Neuron (in vitro differentiated cells): ENCODE measurements around the gene DDX3X.

ENCODE experiments used
- H2AFZ ChIP-seq: one replicate; pipeline ENCODE4 v1.6.1; 2013; ENCODE audit warnings: low read depth, mild to moderate bottlenecking, inconsistent platforms, low read length, moderate library complexity
- H3K27me3 ChIP-seq: one replicate; pipeline ENCODE4 v1.6.1; 2013; ENCODE audit warnings: low read length; ENCODE audit not compliant: insufficient read depth
- H3K36me3 ChIP-seq: one replicate; pipeline ENCODE4 v1.6.1; 2013; ENCODE audit warnings: low read length; ENCODE audit not compliant: insufficient read depth
- H3K4me1 ChIP-seq: one replicate; pipeline ENCODE4 v1.6.1; 2013; ENCODE audit warnings: low read length; ENCODE audit not compliant: insufficient read depth
- H3K4me3 ChIP-seq: 2 replicates; pipeline ENCODE4 v1.5.1; 2013; ENCODE audit warnings: mild to moderate bottlenecking, low read length, moderate library complexity
- H3K9me3 ChIP-seq: one replicate; pipeline ENCODE4 v1.6.1; 2013; ENCODE audit warnings: low read length

Gene DDX3X

GRCh38 chrX:41334363-41335197 lies 618 bp downstream of the DDX3X start:
- no peak overlapping the region for H2AFZ ChIP-seq
- peaks cover 21% of the 10 kb centered on the region for H3K4me1 ChIP-seq
- no peaks in the 10 kb centered on the region for H3K27me3 ChIP-seq
- H3K9me3 ChIP-seq: no peaks in the 10 kb centered on the region
- H3K4me3 ChIP-seq: peak overlapping the region; percentile 72
- H3K36me3 ChIP-seq: peaks cover 7% of the 10 kb centered on the region

GRCh38 chrX:41335198-41335957 lies 1.4 kb downstream of the DDX3X start:
- no peaks in the 10 kb centered on the region for H3K27me3 ChIP-seq
- H2AFZ ChIP-seq: no peak overlapping the region
- no peaks in the 10 kb centered on the region for H3K9me3 ChIP-seq
- H3K4me1 ChIP-seq: peaks cover 21% of the 10 kb centered on the region
- H3K4me3 ChIP-seq: peak overlapping the region; percentile 72
- H3K36me3 ChIP-seq: peaks cover 13% of the 10 kb centered on the region

GRCh38 chrX:41335958-41336331 lies 2.0 kb downstream of the DDX3X start:
- H2AFZ ChIP-seq: no peak overlapping the region
- peaks cover 21% of the 10 kb centered on the region for H3K4me1 ChIP-seq
- no peaks in the 10 kb centered on the region for H3K27me3 ChIP-seq
- peak overlapping the region; percentile 72 for H3K4me3 ChIP-seq
- H3K9me3 ChIP-seq: no peaks in the 10 kb centered on the region
- peaks cover 13% of the 10 kb centered on the region for H3K36me3 ChIP-seq

GRCh38 chrX:41336447-41336846 lies 2.5 kb downstream of the DDX3X start:
- H3K4me1 ChIP-seq: peaks cover 21% of the 10 kb centered on the region
- H3K36me3 ChIP-seq: peaks cover 17% of the 10 kb centered on the region
- no peak overlapping the region for H2AFZ ChIP-seq
- no peaks in the 10 kb centered on the region for H3K9me3 ChIP-seq
- no peaks in the 10 kb centered on the region for H3K27me3 ChIP-seq
- peak overlapping the region; percentile 72 for H3K4me3 ChIP-seq

- H3K9me3 ChIP-seq: no peaks in the 10 kb centered on the region
- peak overlapping the region; percentile 72 for H3K4me3 ChIP-seq
- no peaks in the 10 kb centered on the region for H3K27me3 ChIP-seq
- no peak overlapping the region for H2AFZ ChIP-seq
- peaks cover 21% of the 10 kb centered on the region for H3K4me1 ChIP-seq
- peaks cover 23% of the 10 kb centered on the region for H3K36me3 ChIP-seq
Measured at GRCh38 chrX:41337140-41337539, 3.2 kb downstream of the DDX3X start.

GRCh38 chrX:41338436-41338835 lies 4.5 kb downstream of the DDX3X start:
- Histone ChIP-seq H3K9me3 (no peaks in the 10 kb centered on the region), H3K4me1 (peaks cover 21% of the 10 kb centered on the region), H3K36me3 (peaks cover 36% of the 10 kb centered on the region), H3K4me3 (no peak overlapping the region), H3K27me3 (no peaks in the 10 kb centered on the region), H2AFZ (no peak overlapping the region)

- peaks cover 42% of the 10 kb centered on the region for H3K36me3 ChIP-seq
- H3K9me3 ChIP-seq: no peaks in the 10 kb centered on the region
- no peaks in the 10 kb centered on the region for H3K27me3 ChIP-seq
- H2AFZ ChIP-seq: no peak overlapping the region
- H3K4me3 ChIP-seq: no peak overlapping the region
- peaks cover 21% of the 10 kb centered on the region for H3K4me1 ChIP-seq
Measured at GRCh38 chrX:41339148-41339547, 5.2 kb downstream of the DDX3X start.

GRCh38 chrX:41344053-41344452 lies 10.1 kb downstream of the DDX3X start:
- no peak overlapping the region for H2AFZ ChIP-seq
- H3K4me1 ChIP-seq: no peaks in the 10 kb centered on the region
- peaks cover 84% of the 10 kb centered on the region for H3K36me3 ChIP-seq
- H3K27me3 ChIP-seq: no peaks in the 10 kb centered on the region
- H3K9me3 ChIP-seq: no peaks in the 10 kb centered on the region
- no peak overlapping the region for H3K4me3 ChIP-seq

GRCh38 chrX:41347186-41347585 lies 13.2 kb downstream of the DDX3X start:
- Histone ChIP-seq H3K9me3 (no peaks in the 10 kb centered on the region), H2AFZ (no peak overlapping the region), H3K4me1 (no peaks in the 10 kb centered on the region), H3K4me3 (no peak overlapping the region), H3K36me3 (peaks cover 69% of the 10 kb centered on the region), H3K27me3 (no peaks in the 10 kb centered on the region)

- no peaks in the 10 kb centered on the region for H3K27me3 ChIP-seq
- H3K36me3 ChIP-seq: peaks cover 55% of the 10 kb centered on the region
- no peaks in the 10 kb centered on the region for H3K4me1 ChIP-seq
- H3K4me3 ChIP-seq: no peak overlapping the region
- H3K9me3 ChIP-seq: no peaks in the 10 kb centered on the region
- no peak overlapping the region for H2AFZ ChIP-seq
Measured at GRCh38 chrX:41348551-41348950, 14.6 kb downstream of the DDX3X start.

- Histone ChIP-seq H3K9me3 (no peaks in the 10 kb centered on the region), H2AFZ (no peak overlapping the region), H3K4me1 (no peaks in the 10 kb centered on the region), H3K4me3 (no peak overlapping the region), H3K27me3 (no peaks in the 10 kb centered on the region), H3K36me3 (peaks cover 40% of the 10 kb centered on the region)
Measured at GRCh38 chrX:41350150-41350975, 16.4 kb downstream of the DDX3X start.

GRCh38 chrX:41350976-41351569 lies 17.1 kb downstream of the DDX3X start:
- no peaks in the 10 kb centered on the region for H3K27me3 ChIP-seq
- no peaks in the 10 kb centered on the region for H3K9me3 ChIP-seq
- H2AFZ ChIP-seq: no peak overlapping the region
- H3K4me3 ChIP-seq: no peak overlapping the region
- H3K4me1 ChIP-seq: no peaks in the 10 kb centered on the region
- H3K36me3 ChIP-seq: peaks cover 33% of the 10 kb centered on the region
